Fibroblast of villous mesenchyme (primary cell): Measurements from ENCODE around the gene RHPN2. TPM values are rescaled to one million over a fixed set of nuclear protein-coding genes. Genes with fewer than 3 reads are reported as not detected.
A peak's percentile ranks its signal among the peaks of the same experiment; 100 is the strongest.

Source experiments
- DNase-seq: peaks from one replicate; pipeline ENCODE4 v3.0.0-alpha.2; 2010; ENCODE audit warnings: low read depth
- H3K4me3 ChIP-seq: 2 replicates; pipeline ENCODE4 v1.5.1; 2011; ENCODE audit warnings: low read depth, mild to moderate bottlenecking, low read length
- total RNA-seq: library from RNA; depleted of rRNA; stranded (reverse); fragments of >200 nt; gene quantifications from 2 replicates; pipeline ENCODE4 v1.2.3, GENCODE V29; 2012
- TF ChIP-seq, protein P1 (sequence below): IDR thresholded peaks from 2 replicates; pipeline ENCODE4 v1.5.1; 2012; ENCODE audit warnings: low read depth, mild to moderate bottlenecking, low read length; ENCODE audit not compliant: insufficient read depth

Gene RHPN2
- total RNA-seq, 1 donor: 2.6 TPM

DNA sequence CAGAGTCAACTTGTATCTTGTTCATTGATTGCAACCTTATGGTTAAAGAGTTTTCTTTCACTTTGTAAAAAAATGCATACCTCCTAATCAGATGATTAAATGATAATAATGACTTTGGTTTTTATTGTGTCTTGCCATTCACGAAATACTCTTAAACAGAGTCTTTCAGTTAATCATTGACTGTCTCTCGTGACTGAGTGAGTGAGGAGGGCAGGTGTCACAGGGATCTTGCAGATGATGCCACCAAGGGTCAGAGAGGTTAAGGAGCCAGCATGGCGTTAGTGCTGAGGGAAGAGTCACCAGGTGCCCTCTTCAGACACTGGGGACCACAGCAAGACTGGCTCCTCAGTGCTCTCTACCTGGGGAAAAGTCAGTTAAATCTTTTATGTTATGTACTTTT, 24.3 kb upstream of the RHPN2 start:
- no peak for DNase-seq
- TF ChIP-seq, protein P1, sequence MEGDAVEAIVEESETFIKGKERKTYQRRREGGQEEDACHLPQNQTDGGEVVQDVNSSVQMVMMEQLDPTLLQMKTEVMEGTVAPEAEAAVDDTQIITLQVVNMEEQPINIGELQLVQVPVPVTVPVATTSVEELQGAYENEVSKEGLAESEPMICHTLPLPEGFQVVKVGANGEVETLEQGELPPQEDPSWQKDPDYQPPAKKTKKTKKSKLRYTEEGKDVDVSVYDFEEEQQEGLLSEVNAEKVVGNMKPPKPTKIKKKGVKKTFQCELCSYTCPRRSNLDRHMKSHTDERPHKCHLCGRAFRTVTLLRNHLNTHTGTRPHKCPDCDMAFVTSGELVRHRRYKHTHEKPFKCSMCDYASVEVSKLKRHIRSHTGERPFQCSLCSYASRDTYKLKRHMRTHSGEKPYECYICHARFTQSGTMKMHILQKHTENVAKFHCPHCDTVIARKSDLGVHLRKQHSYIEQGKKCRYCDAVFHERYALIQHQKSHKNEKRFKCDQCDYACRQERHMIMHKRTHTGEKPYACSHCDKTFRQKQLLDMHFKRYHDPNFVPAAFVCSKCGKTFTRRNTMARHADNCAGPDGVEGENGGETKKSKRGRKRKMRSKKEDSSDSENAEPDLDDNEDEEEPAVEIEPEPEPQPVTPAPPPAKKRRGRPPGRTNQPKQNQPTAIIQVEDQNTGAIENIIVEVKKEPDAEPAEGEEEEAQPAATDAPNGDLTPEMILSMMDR: no peak

DNA sequence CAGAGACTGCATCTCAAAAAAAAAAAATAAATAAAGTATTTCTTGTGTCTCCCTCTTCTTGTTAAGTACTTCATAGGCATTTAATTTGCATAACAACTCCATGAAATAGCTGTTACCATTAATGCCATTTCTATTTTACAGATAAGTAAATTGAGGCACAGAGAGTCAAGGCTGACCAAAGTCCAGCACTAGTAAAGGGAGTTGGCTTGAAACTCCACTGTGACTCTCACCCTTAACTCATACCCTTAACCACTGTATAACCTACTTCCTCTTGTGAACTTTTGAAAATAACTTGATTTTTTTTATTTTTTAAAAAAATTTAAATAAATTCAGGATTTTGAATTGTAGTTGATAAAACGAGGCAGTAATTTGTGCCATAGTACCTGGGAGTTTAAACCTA, 22.3 kb upstream of the RHPN2 start:
- no peak for DNase-seq
- TF ChIP-seq, protein P1: no peak
- no peak overlapping the region for H3K4me3 ChIP-seq

More for the DNA sequence above, 24.3 kb upstream of the RHPN2 start:
- no peak overlapping the region for H3K4me3 ChIP-seq

DNA sequence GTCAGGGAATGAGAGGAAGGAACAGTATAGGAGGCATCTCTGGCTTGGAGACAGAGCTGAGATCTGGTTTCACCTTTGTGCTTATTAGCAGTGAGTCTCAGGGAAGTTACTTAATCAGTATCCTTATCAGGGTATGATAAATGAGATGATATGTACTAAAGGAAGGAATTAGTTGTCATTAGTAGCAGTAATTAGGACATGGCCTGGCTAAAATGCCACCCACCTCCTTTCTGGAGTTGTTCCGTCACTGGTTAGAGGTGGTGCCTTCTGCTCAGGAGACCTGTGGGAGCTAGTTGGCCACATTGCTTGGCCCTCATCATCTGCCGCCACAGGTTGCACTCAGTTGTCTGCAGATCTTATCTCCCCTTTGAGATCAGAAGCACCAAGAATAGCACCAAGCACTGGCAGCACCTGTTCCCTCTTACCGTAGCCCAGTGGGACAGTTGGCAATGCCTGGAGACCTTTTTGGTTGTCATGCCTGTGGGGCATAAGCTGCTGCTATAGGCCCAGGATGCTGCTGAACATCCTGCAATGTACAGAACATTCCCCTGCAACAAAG, 21.0 kb upstream of the RHPN2 start:
- DNase-seq: no peak
- H3K4me3 ChIP-seq: no peak overlapping the region
- TF ChIP-seq, protein P1: no peak

DNA sequence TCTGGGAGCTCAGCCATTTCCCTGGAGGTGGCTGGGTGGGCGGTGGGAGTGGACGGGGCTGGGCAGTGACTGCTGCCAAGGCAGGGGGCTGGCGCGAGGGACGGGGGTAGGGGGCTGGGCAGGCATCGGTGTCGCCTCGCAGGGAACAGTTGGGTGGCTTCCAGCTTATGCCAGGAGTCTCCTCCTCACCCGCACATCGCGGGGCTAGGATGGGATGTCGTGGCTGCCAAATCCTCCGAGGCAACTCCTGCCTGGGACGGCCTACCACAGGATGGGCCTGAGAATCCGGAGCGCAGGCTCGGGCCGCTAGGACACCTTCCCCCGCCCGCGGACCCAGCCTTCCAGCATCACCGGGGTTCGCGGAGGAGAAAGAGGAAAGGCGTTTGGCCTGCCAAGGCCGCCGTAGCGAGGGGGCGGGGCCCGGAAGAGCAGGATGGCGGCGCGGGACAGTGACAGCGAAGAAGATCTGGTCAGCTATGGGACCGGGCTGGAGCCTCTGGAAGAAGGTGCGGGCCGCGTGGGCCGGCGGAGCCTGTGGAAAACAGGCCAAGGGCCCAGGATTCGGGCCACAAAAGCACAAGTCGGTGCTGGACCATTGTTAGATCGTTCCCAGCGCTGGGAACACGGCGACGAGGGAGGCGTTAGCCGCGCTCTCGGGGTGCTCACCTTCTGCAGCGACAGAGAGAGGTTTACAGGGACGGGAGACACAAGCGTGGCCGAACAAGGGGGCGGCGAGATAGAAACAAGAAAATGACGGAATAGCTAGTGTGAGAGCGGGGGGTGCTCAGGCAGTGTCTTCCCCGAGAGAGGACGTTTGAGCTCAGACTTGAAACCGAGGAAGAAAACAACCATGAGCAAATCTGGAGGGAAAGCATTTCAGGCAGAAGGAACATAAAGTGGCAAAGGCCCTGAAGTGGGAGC, 16.3 kb upstream of the RHPN2 start, which contains the start of gene GPATCH1:
GPATCH1 (plus strand) TSS at position 421 of the 921 bp plus-strand sequence; CDS start at position 434, 13 bp downstream.
- peak within 1 kb of the TSS; percentile 80 for H3K4me3 ChIP-seq
- DNase-seq: peak; percentile 87
- TF ChIP-seq, protein P1: no peak

DNA sequence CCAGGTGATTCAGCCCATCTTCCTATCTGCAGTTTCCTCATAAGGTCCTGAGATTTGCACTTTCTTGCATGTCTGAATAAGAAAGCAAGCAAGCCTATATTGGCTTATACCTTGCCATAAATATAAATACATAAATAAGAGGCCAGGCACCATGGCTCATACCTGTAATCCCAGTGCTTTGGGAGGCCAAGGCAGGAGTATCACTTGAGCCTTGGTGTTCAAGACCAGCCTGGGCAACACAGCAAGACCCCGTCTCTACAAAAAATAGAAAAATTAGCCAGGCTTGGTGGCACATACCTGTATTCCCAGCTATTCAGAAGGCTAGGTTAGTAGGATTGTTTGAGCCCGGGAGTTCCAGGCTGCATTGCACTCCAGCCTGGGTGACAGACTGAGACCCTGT, 10.8 kb upstream of the RHPN2 start:
- no peak overlapping the region for H3K4me3 ChIP-seq
- TF ChIP-seq, protein P1: no peak
- no peak for DNase-seq

DNA sequence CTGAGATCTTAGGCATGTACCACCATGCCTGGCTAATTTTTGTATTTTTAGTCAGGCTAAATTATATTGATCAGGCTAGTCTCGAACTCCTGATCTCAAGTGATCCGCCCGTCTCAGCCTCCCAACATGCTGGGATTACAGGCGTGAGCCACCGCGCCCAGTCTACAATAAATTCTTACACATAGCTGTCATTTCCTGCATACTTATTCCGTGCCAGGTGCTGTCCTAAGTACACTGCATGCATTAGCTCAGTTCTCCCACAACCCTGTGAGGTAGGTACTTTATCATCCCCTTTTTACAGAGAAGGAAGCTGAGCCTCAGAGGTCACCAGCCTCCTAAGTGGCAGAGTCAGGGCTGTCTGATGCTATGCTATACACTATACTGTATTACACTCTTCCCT, 7.2 kb upstream of the RHPN2 start:
- TF ChIP-seq, protein P1: no peak
- no peak overlapping the region for H3K4me3 ChIP-seq
- peak; percentile 9 for DNase-seq
